Kidney epithelial cell (primary cell): Measurements from ENCODE around the gene BRAT1. TPM values are rescaled to one million over a fixed set of nuclear protein-coding genes. Genes with fewer than 3 reads are reported as not detected.

Experiments used
- DNase-seq: peaks from one replicate; pipeline ENCODE4 v3.0.0-alpha.2; 2010; ENCODE audit warnings: low read depth
- H3K27me3 ChIP-seq: 2 replicates; pipeline ENCODE4 v1.6.0; 2011; ENCODE audit warnings: low read length; ENCODE audit not compliant: control insufficient read depth, insufficient read depth
- H3K36me3 ChIP-seq: 2 replicates; pipeline ENCODE4 v1.5.1; 2011; ENCODE audit warnings: low read length; ENCODE audit not compliant: control insufficient read depth, insufficient read depth
- H3K4me3 ChIP-seq: 2 replicates; pipeline ENCODE4 v1.5.1; 2011; ENCODE audit warnings: low read depth, mild to moderate bottlenecking, control low read depth, low read length
- CTCF ChIP-seq: IDR thresholded peaks from 2 replicates; pipeline ENCODE4 v1.5.1; 2011; ENCODE audit warnings: mild to moderate bottlenecking, moderate library complexity, low read length, control low read depth, inconsistent platforms; ENCODE audit not compliant: insufficient read depth, poor library complexity, severe bottlenecking
- total RNA-seq: library from RNA; depleted of rRNA; stranded (reverse); fragments of >200 nt; gene quantifications from 2 replicates; pipeline ENCODE4 v1.2.3, GENCODE V29; 2015

The BRAT1 gene
- total RNA-seq, 1 donor from 2014 or later: 40.1 TPM

- Histone ChIP-seq H3K36me3 (no peaks in the 10 kb centered on the region), H3K4me3 (no peak overlapping the region), H3K27me3 (no peaks in the 10 kb centered on the region)
- no peak for DNase-seq
- TF ChIP-seq CTCF: no peak
These were observed 13.1 kb downstream of the BRAT1 start for GRCh38 chr7:2542011-2542915.

- TF ChIP-seq CTCF: no peak
- no peak for DNase-seq
- no peaks in the 10 kb centered on the region for H3K36me3 ChIP-seq
- no peak overlapping the region for H3K4me3 ChIP-seq
- no peaks in the 10 kb centered on the region for H3K27me3 ChIP-seq
These were observed 13.9 kb downstream of the BRAT1 start for GRCh38 chr7:2541291-2542010.

GRCh38 chr7:2540641-2541051 is 14.7 kb downstream of the BRAT1 start:
- DNase-seq: no peak
- H3K27me3 ChIP-seq: no peaks in the 10 kb centered on the region
- H3K4me3 ChIP-seq: no peak overlapping the region
- no peak for TF ChIP-seq CTCF
- no peaks in the 10 kb centered on the region for H3K36me3 ChIP-seq

- Histone ChIP-seq H3K4me3 (no peak overlapping the region), H3K27me3 (no peaks in the 10 kb centered on the region), H3K36me3 (no peaks in the 10 kb centered on the region)
- TF ChIP-seq CTCF: no peak
- no peak for DNase-seq
These were observed 15.2 kb downstream of the BRAT1 start for GRCh38 chr7:2540133-2540532.

- no peak for TF ChIP-seq CTCF
- H3K27me3 ChIP-seq: no peaks in the 10 kb centered on the region
- H3K36me3 ChIP-seq: no peaks in the 10 kb centered on the region
- DNase-seq: no peak
- no peak overlapping the region for H3K4me3 ChIP-seq
These were observed 16.1 kb downstream of the BRAT1 start for GRCh38 chr7:2539031-2539911.
